ENCODE measurements around the gene ZNF532.

The ZNF532 gene

GRCh38 chr18:58977223-58977622 lies 112.5 kb downstream of the ZNF532 start:
- Histone ChIP-seq H3K36me3 (ENCODE audit: insufficient read depth, low read length) (no peaks in the 10 kb centered on the region), H3K9ac (ENCODE audit: low read depth, low read length, poor library complexity, severe bottlenecking) (no peak overlapping the region), H3K9me3 (ENCODE audit: insufficient read depth, low read depth, low read length) (no peaks in the 10 kb centered on the region), H2AFZ (ENCODE audit: low read length) (no peak overlapping the region), H3K4me3 (ENCODE audit: low read length, poor library complexity, severe bottlenecking) (no peak overlapping the region), H3K4me2 (ENCODE audit: low read depth, low read length, poor library complexity, severe bottlenecking) (no peak overlapping the region), H3F3A (ENCODE audit: low read depth) (no peaks in the 10 kb centered on the region), H3K4me1 (ENCODE audit: insufficient read depth, low read length, poor library complexity, severe bottlenecking) (no peaks in the 10 kb centered on the region), H3K79me2 (ENCODE audit: insufficient read depth, low read length) (no peaks in the 10 kb centered on the region), H3K9me2 (replicated peaks; ENCODE audit: low read depth, low read length) (no peaks in the 10 kb centered on the region), H3K27me3 (ENCODE audit: insufficient read depth, low read length, poor library complexity, severe bottlenecking) (no peaks in the 10 kb centered on the region), H4K20me1 (ENCODE audit: insufficient read depth, low read length, poor library complexity, severe bottlenecking) (no peaks in the 10 kb centered on the region)
- no peak for TF ChIP-seq CTCF (conservative IDR thresholded peaks at IDR 0.05; ENCODE audit: low read length)
- no peak for TF ChIP-seq EZH2phosphoT487 (IDR thresholded peaks at IDR 0.05; ENCODE audit: borderline replicate concordance)

DNA sequence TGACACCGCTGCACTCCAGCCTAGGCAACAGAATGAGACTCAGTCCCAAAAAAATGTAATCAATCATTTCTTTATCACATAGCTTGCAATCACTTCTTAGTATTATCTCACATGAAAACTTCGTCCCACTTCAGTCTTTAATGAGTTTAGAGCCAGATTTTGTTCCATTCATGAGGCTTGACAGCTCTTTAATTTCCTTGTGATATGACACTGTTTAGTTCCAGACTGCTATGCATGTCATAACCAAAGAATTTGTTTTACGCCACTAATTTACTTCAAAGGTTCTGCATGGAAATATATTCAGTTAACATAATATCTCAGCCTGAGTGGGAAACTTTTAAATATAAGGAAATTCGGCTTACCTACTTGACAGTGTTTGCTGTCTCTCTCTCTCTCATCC lies 113.1 kb downstream of the ZNF532 start:
- no peaks in the 10 kb centered on the region for H3K79me2 ChIP-seq (ENCODE audit: insufficient read depth, low read length)
- no peaks in the 10 kb centered on the region for H3K9me2 ChIP-seq (replicated peaks; ENCODE audit: low read depth, low read length)
- no peaks in the 10 kb centered on the region for H3K36me3 ChIP-seq (ENCODE audit: insufficient read depth, low read length)
- TF ChIP-seq CTCF (conservative IDR thresholded peaks at IDR 0.05; ENCODE audit: low read length): no peak
- TF ChIP-seq EZH2phosphoT487 (IDR thresholded peaks at IDR 0.05; ENCODE audit: borderline replicate concordance): no peak
- no peaks in the 10 kb centered on the region for H3K27me3 ChIP-seq (ENCODE audit: insufficient read depth, low read length, poor library complexity, severe bottlenecking)
- no peak overlapping the region for H3K4me3 ChIP-seq (ENCODE audit: low read length, poor library complexity, severe bottlenecking)
- no peaks in the 10 kb centered on the region for H3F3A ChIP-seq (ENCODE audit: low read depth)
- no peaks in the 10 kb centered on the region for H3K4me1 ChIP-seq (ENCODE audit: insufficient read depth, low read length, poor library complexity, severe bottlenecking)
- no peak overlapping the region for H2AFZ ChIP-seq (ENCODE audit: low read length)
- H3K9me3 ChIP-seq (ENCODE audit: insufficient read depth, low read depth, low read length): no peaks in the 10 kb centered on the region
- no peak overlapping the region for H3K4me2 ChIP-seq (ENCODE audit: low read depth, low read length, poor library complexity, severe bottlenecking)
- H4K20me1 ChIP-seq (ENCODE audit: insufficient read depth, low read length, poor library complexity, severe bottlenecking): no peaks in the 10 kb centered on the region
- no peak overlapping the region for H3K9ac ChIP-seq (ENCODE audit: low read depth, low read length, poor library complexity, severe bottlenecking)

DNA sequence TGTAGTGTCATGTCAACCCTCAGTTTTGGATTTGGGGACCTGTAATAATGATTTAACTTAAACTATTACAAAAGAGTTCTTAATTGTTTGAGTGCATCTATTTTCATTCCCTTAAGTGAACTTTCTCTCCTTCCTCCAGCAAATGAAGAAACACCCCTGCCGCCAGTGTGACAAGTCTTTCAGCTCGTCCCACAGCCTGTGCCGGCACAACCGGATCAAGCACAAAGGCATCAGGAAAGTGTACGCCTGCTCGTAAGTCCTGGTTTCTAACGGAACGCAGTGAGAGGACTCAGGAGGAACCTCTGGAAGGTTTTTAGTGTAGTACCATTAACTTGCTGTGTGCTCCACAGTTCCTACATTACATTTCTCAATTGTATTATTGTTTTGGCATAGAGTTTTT lies 114.2 kb downstream of the ZNF532 start:
- Histone ChIP-seq H3K27me3 (ENCODE audit: insufficient read depth, low read length, poor library complexity, severe bottlenecking) (no peaks in the 10 kb centered on the region), H4K20me1 (ENCODE audit: insufficient read depth, low read length, poor library complexity, severe bottlenecking) (no peaks in the 10 kb centered on the region), H3K4me2 (ENCODE audit: low read depth, low read length, poor library complexity, severe bottlenecking) (no peak overlapping the region), H3K9ac (ENCODE audit: low read depth, low read length, poor library complexity, severe bottlenecking) (no peak overlapping the region), H2AFZ (ENCODE audit: low read length) (no peak overlapping the region), H3K36me3 (ENCODE audit: insufficient read depth, low read length) (no peaks in the 10 kb centered on the region), H3K9me2 (replicated peaks; ENCODE audit: low read depth, low read length) (no peaks in the 10 kb centered on the region), H3F3A (ENCODE audit: low read depth) (no peaks in the 10 kb centered on the region), H3K4me1 (ENCODE audit: insufficient read depth, low read length, poor library complexity, severe bottlenecking) (no peaks in the 10 kb centered on the region), H3K79me2 (ENCODE audit: insufficient read depth, low read length) (no peaks in the 10 kb centered on the region), H3K9me3 (ENCODE audit: insufficient read depth, low read depth, low read length) (no peaks in the 10 kb centered on the region), H3K4me3 (ENCODE audit: low read length, poor library complexity, severe bottlenecking) (no peak overlapping the region)
- TF ChIP-seq CTCF (conservative IDR thresholded peaks at IDR 0.05; ENCODE audit: low read length) (no peak), EZH2phosphoT487 (IDR thresholded peaks at IDR 0.05; ENCODE audit: borderline replicate concordance) (no peak)
